Measurements from ENCODE around the gene MTOR. TPM values are rescaled to one million over a fixed set of nuclear protein-coding genes. Genes with fewer than 3 reads are reported as not detected.

Gene MTOR
- total and polyA plus RNA-seq, 2 of the 8 experiments (the other 6 are each of a cell fraction or from before 2014, with no cell fraction given): 44.2 to 76.8 TPM

DNA sequence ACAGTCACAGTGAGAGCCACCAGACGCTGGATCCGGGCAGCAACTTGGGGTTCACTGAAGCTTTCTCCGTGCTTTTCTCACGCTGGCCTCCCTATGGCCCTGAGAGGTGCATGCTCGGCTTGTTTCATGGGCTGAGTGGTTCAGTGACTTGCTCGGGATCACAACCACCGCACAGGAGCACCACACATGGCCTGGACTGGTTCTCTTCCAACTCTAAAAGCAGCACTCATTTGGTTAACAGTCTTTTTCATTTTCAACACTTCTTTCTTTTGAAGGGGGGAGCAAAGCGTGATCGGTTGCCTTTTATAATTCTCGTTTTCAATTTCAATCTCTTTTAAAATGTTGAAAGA, 36.8 kb upstream of the MTOR start:
- H3K27ac ChIP-seq (ENCODE audit: low read depth, low read length): no peak overlapping the region; the same call in 1 of the 2 replicates
- FAIRE-seq: no peak
- TF ChIP-seq SIRT6 (IDR thresholded peaks at IDR 0.05; ENCODE audit: low read length) (no peak), JUN (IDR thresholded peaks at IDR 0.05; ENCODE audit: low read depth, low read length) (no peak), ZNF274 (IDR thresholded peaks at IDR 0.05; ENCODE audit: borderline replicate concordance, extremely low read depth, low read length) (no peak), RNF2 (IDR thresholded peaks at IDR 0.05; ENCODE audit: borderline replicate concordance, low read depth, low read length, missing control alignments, poor library complexity, severe bottlenecking) (no peak), POU5F1 (IDR thresholded peaks at IDR 0.05; ENCODE audit: low read depth, low read length) (no peak), NRF1 (IDR thresholded peaks at IDR 0.05; ENCODE audit: low read depth, low read length) (no peak), POLR2A (IDR thresholded peaks at IDR 0.05; ENCODE audit: control extremely low read depth in 1 of 2, low read depth in 2 of 2, low read length in 2 of 2) (no peak), NANOG (IDR thresholded peaks at IDR 0.05; ENCODE audit: insufficient read depth, low read depth, low read length, poor library complexity, severe bottlenecking) (no peak), HDAC2 (IDR thresholded peaks at IDR 0.05; ENCODE audit: borderline replicate concordance in 1 of 2, low read depth in 2 of 2, low read length in 2 of 2) (no peak), SIN3A (conservative IDR thresholded peaks at IDR 0.05 in 1 of 2, IDR thresholded peaks at IDR 0.05 in 1 of 2; ENCODE audit: low read depth in 1 of 2, low read length in 2 of 2) (no peak), SAP30 (IDR thresholded peaks at IDR 0.05; ENCODE audit: insufficient read depth, insufficient replicate concordance, low read length) (no peak), SP4 (IDR thresholded peaks at IDR 0.05; ENCODE audit: low read length) (no peak), CBX5 (IDR thresholded peaks at IDR 0.05; ENCODE audit: low read depth, low read length) (no peak)

More for the DNA sequence above, 36.8 kb upstream of the MTOR start:
- H3K79me2 ChIP-seq (ENCODE audit: control insufficient read depth in 1 of 2, insufficient read depth in 2 of 2, low read length in 2 of 2): no peaks in the 10 kb centered on the region
- H3K4ac ChIP-seq (replicated peaks; ENCODE audit: insufficient read length, low read depth, low read length): no peak overlapping the region
- no peak overlapping the region for H4K8ac ChIP-seq (ENCODE audit: extremely low read depth, insufficient read depth, low read length)
- H3K56ac ChIP-seq (replicated peaks; ENCODE audit: insufficient read length, low read depth, low read length): no peak overlapping the region
- H2BK5ac ChIP-seq (ENCODE audit: low read depth, low read length): peak overlapping the region; percentile 94
- no peaks in the 10 kb centered on the region for H4K20me1 ChIP-seq (replicated peaks in 1 of 2; ENCODE audit: control insufficient read depth in 1 of 2, insufficient read depth in 2 of 2, low read length in 2 of 2)
- peaks cover 0 to 10% (median 5%) of the 10 kb centered on the region in 4 experiments; a peak in 6 of 7 replicates for H3K4me1 ChIP-seq (replicated peaks in 1 of 4; ENCODE audit: control insufficient read depth in 3 of 4, insufficient read depth in 4 of 4, low read length in 3 of 4)
- H3K4me3 ChIP-seq (ENCODE audit: extremely low read depth in 1 of 4, insufficient read depth in 2 of 4, low read depth in 3 of 4, low read length in 4 of 4): no peak overlapping the region
- H2AK5ac ChIP-seq (ENCODE audit: low read depth, low read length): peak overlapping the region; percentile 95
- POLR2A ChIA-PET (ENCODE audit: partially characterized antibody): interaction anchor here (1.3 to 2.3 kb wide), 2 partner anchors 13 to 16 kb away, joined by 5 read pairs; no protein-coding TSS in a partner anchor
- H2BK20ac ChIP-seq (ENCODE audit: low read length): peak overlapping the region; percentile 40; the same call in 1 of the 2 replicates
- peaks cover 0 to 7% (median 2%) of the 10 kb centered on the region in 4 experiments; a peak in 4 of 8 replicates for H3K36me3 ChIP-seq (ENCODE audit: control insufficient read depth in 2 of 4, insufficient read depth in 4 of 4, low read length in 3 of 4)
- CTCF ChIA-PET (ENCODE audit: partially characterized antibody): interaction anchor here (1.0 kb wide), 1 partner anchor 58 kb away, joined by 3 read pairs; no protein-coding TSS in a partner anchor
- H3K23me2 ChIP-seq (ENCODE audit: low read depth, low read length): no peaks in the 10 kb centered on the region
- H2BK120ac ChIP-seq (replicated peaks; ENCODE audit: low read depth, low read length): no peak overlapping the region
- H3K79me1 ChIP-seq (ENCODE audit: low read depth, low read length): no peaks in the 10 kb centered on the region
- no peak overlapping the region; the same call in 1 of the 2 replicates for H2AFZ ChIP-seq (ENCODE audit: low read length)
- no peak overlapping the region for H3K4me2 ChIP-seq (ENCODE audit: insufficient read depth in 1 of 2, low read depth in 2 of 2, low read length in 2 of 2)
- H3K9me3 ChIP-seq (ENCODE audit: insufficient read depth in 2 of 2, low read depth in 1 of 2, low read length in 1 of 2): no peaks in the 10 kb centered on the region
- H3K14ac ChIP-seq (ENCODE audit: insufficient read length): no peak overlapping the region
- H3K18ac ChIP-seq (ENCODE audit: extremely low read depth, low read length): peak overlapping the region; percentile 66; the same call in 1 of the 2 replicates
- no peak for DNase-seq (ENCODE audit: low read depth in 1 of 2, low spot score in 2 of 2)
- no peak overlapping the region for H3K9ac ChIP-seq (replicated peaks in 1 of 4; ENCODE audit: extremely low read depth in 1 of 4, low read depth in 3 of 4, low read length in 3 of 4)
- H2BK15ac ChIP-seq (ENCODE audit: low read length): no peak overlapping the region
- no peaks in the 10 kb centered on the region for H3K27me3 ChIP-seq (replicated peaks in 1 of 4; ENCODE audit: control insufficient read depth in 3 of 4, extremely low read depth in 1 of 4, insufficient read depth in 3 of 4, low read length in 3 of 4)
- no peak overlapping the region for H4K5ac ChIP-seq (ENCODE audit: insufficient read length, low read depth, low read length)
- H4K91ac ChIP-seq (replicated peaks; ENCODE audit: insufficient read length, low read length): peak overlapping the region; percentile 21
- no peak overlapping the region for H3K23ac ChIP-seq (ENCODE audit: insufficient read length)
- peak overlapping the region; percentile 63; the same call in 1 of the 2 replicates for H2BK12ac ChIP-seq (ENCODE audit: low read depth, low read length)
- 64% methylated on average over 10 of the region's 10 CpGs; no CpG with 5 or more reads in 1 of the 2 experiments for WGBS, 2 experiments (ENCODE audit: extremely low coverage in 1 of 2, insufficient coverage in 1 of 2, insufficient read length in 1 of 2, insufficient replicate concordance in 2 of 2, low coverage in 1 of 2, low lambda C conversion rate in 2 of 2, missing lambda C conversion rate in 1 of 2)

All from H1 (cell line).